Measurements from ENCODE around the gene RAC3.

RAC3 gene

GRCh38 chr17:82059272-82060000 lies 28.0 kb downstream of the RAC3 start:
- H3K4me3 ChIP-seq (ENCODE audit: low read depth, low read length), result no peak overlapping the region
- in situ Hi-C loops (cut with HindIII; ENCODE audit: low sequenced_read_pairs), result no loop called here
- TF ChIP-seq CTCF (IDR thresholded peaks at IDR 0.05; ENCODE audit: low read depth, low read length), result no peak
- DNase-seq (ENCODE audit: low read depth, low spot score), result no peak

- no peak for DNase-seq (ENCODE audit: low read depth, low spot score)
- in situ Hi-C loops (cut with HindIII; ENCODE audit: low sequenced_read_pairs), result no loop called here
- no peak for TF ChIP-seq CTCF (IDR thresholded peaks at IDR 0.05; ENCODE audit: low read depth, low read length)
- no peak overlapping the region for H3K4me3 ChIP-seq (ENCODE audit: low read depth, low read length)
These were observed 28.5 kb downstream of the RAC3 start for GRCh38 chr17:82060001-82060380.

- no peak for DNase-seq (ENCODE audit: low read depth, low spot score)
- H3K4me3 ChIP-seq (ENCODE audit: low read depth, low read length), result no peak overlapping the region
- no peak for TF ChIP-seq CTCF (IDR thresholded peaks at IDR 0.05; ENCODE audit: low read depth, low read length)
- in situ Hi-C loops (cut with HindIII; ENCODE audit: low sequenced_read_pairs), result no loop called here
These were observed 29.1 kb downstream of the RAC3 start for GRCh38 chr17:82060614-82061013.

- DNase-seq (ENCODE audit: low read depth, low spot score), result no peak
- H3K4me3 ChIP-seq (ENCODE audit: low read depth, low read length), result no peak overlapping the region
- TF ChIP-seq CTCF (IDR thresholded peaks at IDR 0.05; ENCODE audit: low read depth, low read length), result no peak
- in situ Hi-C loops (cut with HindIII; ENCODE audit: low sequenced_read_pairs), result no loop called here
These were observed 29.8 kb downstream of the RAC3 start for GRCh38 chr17:82061047-82061925.

GRCh38 chr17:82062076-82062983 lies 30.9 kb downstream of the RAC3 start:
- TF ChIP-seq CTCF (IDR thresholded peaks at IDR 0.05; ENCODE audit: low read depth, low read length), result peak; percentile 6
- in situ Hi-C loops (cut with HindIII; ENCODE audit: low sequenced_read_pairs), result no loop called here
- no peak overlapping the region for H3K4me3 ChIP-seq (ENCODE audit: low read depth, low read length)
- no peak for DNase-seq (ENCODE audit: low read depth, low spot score)

- no peak overlapping the region for H3K4me3 ChIP-seq (ENCODE audit: low read depth, low read length)
- DNase-seq (ENCODE audit: low read depth, low spot score), result no peak
- in situ Hi-C loops (cut with HindIII; ENCODE audit: low sequenced_read_pairs), result no loop called here
- no peak for TF ChIP-seq CTCF (IDR thresholded peaks at IDR 0.05; ENCODE audit: low read depth, low read length)
These were observed 31.5 kb downstream of the RAC3 start for GRCh38 chr17:82062984-82063368.
